GM20000 (cell line): ENCODE results near the gene RND3.
A peak's percentile ranks its signal among the peaks of the same experiment; 100 is the strongest.

ENCODE experiments used
- DNase-seq: peaks from one replicate; pipeline ENCODE4 v3.0.0; 2012; ENCODE audit warnings: low spot score
- CTCF ChIP-seq: IDR thresholded peaks from 2 replicates; pipeline ENCODE4 v1.5.1; 2012; ENCODE audit warnings: mild to moderate bottlenecking, control low read depth; ENCODE audit errors: extremely low read depth, missing control alignments

RND3 gene

DNA sequence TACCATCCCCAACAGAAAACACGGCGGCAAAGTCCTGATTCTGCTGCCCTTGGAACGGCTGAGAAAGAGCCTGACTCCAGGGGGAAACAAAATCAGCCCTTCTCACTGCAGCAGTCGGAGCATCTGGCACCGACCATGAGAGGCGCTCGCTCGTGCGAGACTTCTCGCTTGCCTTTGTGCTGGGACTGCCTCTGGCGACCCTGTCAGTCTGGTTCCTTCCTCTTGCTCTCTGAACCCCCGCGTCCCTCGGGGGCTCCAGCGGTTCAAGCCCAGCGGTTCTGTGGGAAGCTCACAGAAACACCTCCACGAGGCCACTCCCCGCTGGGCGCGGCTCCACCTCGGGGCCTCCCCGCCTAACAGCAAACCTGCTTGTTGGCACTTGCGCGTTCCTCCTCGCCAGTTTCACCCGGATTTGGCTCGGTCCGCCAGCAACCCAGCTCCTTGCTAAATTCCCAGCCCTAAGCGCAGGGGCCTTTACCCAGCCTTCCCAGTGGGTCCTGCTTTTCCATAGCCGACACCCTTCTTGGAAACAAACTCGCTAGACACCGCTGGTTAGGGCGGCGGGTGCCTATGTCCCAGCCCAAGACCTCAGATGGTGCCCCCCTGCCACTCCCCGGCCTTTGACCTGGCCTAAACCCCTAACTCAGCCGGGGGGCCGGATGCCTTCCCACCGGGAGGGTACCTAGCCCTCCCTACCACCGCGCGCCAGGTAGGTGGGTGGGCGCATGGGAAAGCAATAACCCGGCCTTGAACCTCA, 2.2 kb downstream of the RND3 start:
- no peak for TF ChIP-seq CTCF
- peak; percentile 19 for DNase-seq

DNA sequence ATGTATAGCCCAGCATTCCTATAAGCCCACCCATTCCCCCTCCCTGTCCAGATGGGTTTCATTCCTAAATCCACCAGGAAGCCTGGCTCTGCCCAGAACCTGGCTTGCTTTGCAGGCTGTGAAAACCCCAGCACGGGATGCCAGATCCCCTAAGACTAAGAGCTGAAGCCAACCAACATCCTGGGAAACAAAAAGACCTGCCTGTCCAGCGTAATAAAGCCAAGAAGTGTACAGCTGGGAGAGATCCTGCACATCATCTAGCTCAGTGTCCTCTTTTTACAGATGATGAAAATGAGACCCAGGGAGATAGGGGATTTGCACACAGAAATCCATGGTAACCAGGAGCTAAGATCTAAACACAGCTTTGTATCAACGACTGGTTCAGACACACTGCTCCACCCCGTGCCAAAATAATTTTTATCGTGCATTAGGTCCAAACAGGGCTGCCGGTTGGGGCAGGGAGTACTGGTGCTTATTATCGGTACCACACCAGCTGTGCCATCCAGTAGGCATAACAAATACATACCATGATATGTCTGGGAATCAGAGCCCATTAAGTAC, 2.9 kb downstream of the RND3 start:
- TF ChIP-seq CTCF = no peak
- DNase-seq = no peak

- DNase-seq = no peak
- no peak for TF ChIP-seq CTCF
Observed at GRCh38 chr2:150484006-150484405, 3.5 kb downstream of the RND3 start.

- TF ChIP-seq CTCF = no peak
Observed at GRCh38 chr2:150483532-150483931, 3.9 kb downstream of the RND3 start.

GRCh38 chr2:150482667-150483400, 4.6 kb downstream of the RND3 start:
- DNase-seq = no peak
- TF ChIP-seq CTCF = no peak

More at GRCh38 chr2:150483532-150483931, 3.9 kb downstream of the RND3 start:
- DNase-seq = no peak

- no peak for TF ChIP-seq CTCF
- no peak for DNase-seq
Observed at GRCh38 chr2:150482111-150482510, 5.4 kb downstream of the RND3 start.
